OCI-LY7 (cell line): ENCODE results near the gene LRRC1. TPM values are rescaled to one million over a fixed set of nuclear protein-coding genes. Genes with fewer than 3 reads are reported as not detected.

Experiments used
- BruUV-seq: library from RNA; stranded (reverse); fragments of 400-500 nt; replicated peaks from 2 replicates; lab custom pipeline; 2021; lab: Mats Ljungman, UMichigan
- CTCF ChIA-PET: fragments of 300-600 bp; sonication (Branson Sonifier 250); formaldehyde crosslinking; loops from one replicate; lab custom pipeline; 2022; ENCODE audit warnings: antibody characterized with exemption; ENCODE audit not compliant: unreplicated experiment; lab: Charles Lee
- POLR2A ChIA-PET: fragments of 300-600 bp; sonication (Branson Sonifier 250); formaldehyde crosslinking; loops from one replicate; lab custom pipeline; 2022; ENCODE audit warnings: antibody characterized with exemption; lab: Charles Lee
- DNase-seq: peaks from one replicate; pipeline ENCODE4 v3.0.0-alpha.2; 2015; ENCODE audit warnings: low spot score
- H2AFZ ChIP-seq: fragments of 200-600 bp; sonication (generic), shearing (Covaris generic); 2 replicates; pipeline ENCODE4 v1.6.1; 2014; ENCODE audit warnings: mild to moderate bottlenecking, antibody characterized with exemption, low read length, moderate library complexity
- H3K27ac ChIP-seq: fragments of 200-600 bp; sonication (generic); 2 replicates; pipeline ENCODE4 v1.5.1; 2014; ENCODE audit warnings: mixed run types, low read depth, mild to moderate bottlenecking, moderate library complexity, low read length, inconsistent platforms; ENCODE audit not compliant: poor library complexity, severe bottlenecking
- H3K36me3 ChIP-seq: fragments of 200-600 bp; sonication (generic); 2 replicates; pipeline ENCODE4 v1.6.1; 2014; ENCODE audit warnings: mild to moderate bottlenecking, antibody characterized with exemption, low read length, moderate library complexity, mixed read lengths; ENCODE audit not compliant: insufficient read depth
- H3K4me1 ChIP-seq: fragments of 200-600 bp; sonication (generic); 2 replicates; pipeline ENCODE4 v1.5.1; 2014; ENCODE audit warnings: mild to moderate bottlenecking, low read length; ENCODE audit not compliant: insufficient read depth, poor library complexity, severe bottlenecking
- H3K4me2 ChIP-seq: fragments of 200-600 bp; sonication (generic); 2 replicates; pipeline ENCODE4 v1.6.1; 2014; ENCODE audit warnings: mild to moderate bottlenecking, low read length
- H3K4me3 ChIP-seq: fragments of 200-600 bp; sonication (generic); 2 replicates; pipeline ENCODE4 v1.5.1; 2014; ENCODE audit warnings: mild to moderate bottlenecking, low read depth, low read length; ENCODE audit not compliant: poor library complexity, severe bottlenecking
- H3K79me2 ChIP-seq: fragments of 200-600 bp; sonication (generic); 2 replicates; pipeline ENCODE4 v1.6.1; 2016; ENCODE audit warnings: low read depth, mild to moderate bottlenecking, low read length, moderate library complexity, mixed read lengths; ENCODE audit not compliant: insufficient read depth
- H3K9me2 ChIP-seq: fragments of 200-600 bp; sonication (generic); 2 replicates; pipeline ENCODE4 v1.6.1; 2016; ENCODE audit warnings: mild to moderate bottlenecking, low read length, mixed read lengths; ENCODE audit not compliant: insufficient read depth
- H3K9me3 ChIP-seq: fragments of 200-600 bp; sonication (generic); 2 replicates; pipeline ENCODE4 v1.6.1; 2014; ENCODE audit warnings: mild to moderate bottlenecking, mixed run types, low read length, mixed read lengths
- H4K20me1 ChIP-seq: fragments of 200-600 bp; sonication (generic); 2 replicates; pipeline ENCODE4 v1.6.1; 2014; ENCODE audit warnings: mild to moderate bottlenecking, antibody characterized with exemption, low read length, moderate library complexity, mixed read lengths; ENCODE audit not compliant: insufficient read depth
- EZH2phosphoT487 ChIP-seq: fragments of 200-600 bp; sonication (generic); IDR thresholded peaks from 2 replicates; pipeline ENCODE4 v1.6.1; 2018; ENCODE audit warnings: low read depth, borderline replicate concordance, mild to moderate bottlenecking, mixed run types, antibody characterized with exemption, low read length, moderate library complexity, mixed read lengths
- intact Hi-C: fragments of 100-400 bp; cut with micrococcal nuclease; formaldehyde crosslinking; loops from one replicate; pipeline ENCODE4 v1.10.0; 2022; ENCODE audit not compliant: unreplicated experiment
- total RNA-seq, 2 experiments: library from RNA; depleted of rRNA in 1 of 2; stranded (reverse); fragments of >200 nt in 1 of 2; shearing (Covaris generic) in 1 of 2; gene quantifications; 2 replicates each; pipeline ENCODE4 v1.2.3, GENCODE V29; 2014 to 2022
- TF ChIP-seq, protein P1 (sequence below): fragments of 200-600 bp; sonication (generic); conservative IDR thresholded peaks from 2 replicates; pipeline ENCODE4 v1.5.1; 2014; ENCODE audit warnings: mild to moderate bottlenecking, antibody characterized with exemption, low read length, moderate library complexity, mixed read lengths

LRRC1 gene
- total RNA-seq, 2 experiments from 2014 or later: 8.2 to 8.4 TPM

DNA sequence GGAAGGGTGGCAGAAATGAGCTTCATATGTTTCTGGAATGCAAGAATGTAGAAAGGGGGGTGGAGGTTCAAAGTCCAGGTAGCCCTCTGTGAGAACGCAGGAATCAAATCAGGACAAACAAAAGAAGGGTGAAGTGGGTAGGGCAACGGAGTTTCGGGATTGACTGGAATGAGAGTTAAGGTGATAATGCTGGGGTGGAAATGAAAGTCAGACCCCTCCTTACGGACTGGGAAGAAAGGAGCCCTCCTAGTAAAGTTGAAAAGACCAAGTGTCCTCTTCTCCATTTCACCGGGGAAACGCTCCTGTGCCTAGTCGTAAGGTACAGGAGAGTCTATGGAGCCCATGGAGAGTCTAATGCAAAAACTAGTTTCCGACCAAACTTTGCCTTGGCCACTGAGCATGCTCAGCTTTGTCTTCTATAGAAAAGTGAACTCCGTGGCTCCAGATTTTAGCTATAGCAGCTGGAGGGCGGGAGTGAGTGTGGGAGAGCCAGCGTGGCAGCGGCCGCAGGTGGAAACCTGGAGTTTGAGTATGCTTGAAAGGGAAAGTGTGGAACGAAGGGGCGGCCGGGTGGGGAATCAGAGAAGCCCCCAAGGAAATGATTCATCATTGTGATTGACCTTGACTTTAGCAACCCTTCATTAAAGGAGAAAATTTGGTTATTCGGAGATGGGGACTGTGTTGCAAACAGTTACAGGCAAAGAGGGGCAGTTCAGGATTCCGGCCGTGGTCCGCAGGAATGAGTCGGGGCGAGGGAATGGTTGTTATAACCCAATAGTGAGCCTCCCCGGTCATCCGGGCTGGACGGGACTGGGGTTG, 1.3 kb upstream of the LRRC1 start:
- ChIA-PET CTCF (no interaction called here), POLR2A (interaction anchor here (0.6 to 2.1 kb wide), 12 partner anchors 8 to 870 kb away, joined by 3 to 11 read pairs (median 3); no protein-coding TSS in a partner anchor)
- Histone ChIP-seq H3K36me3 (no peaks in the 10 kb centered on the region), H3K4me1 (peaks cover 24% of the 10 kb centered on the region), H4K20me1 (no peaks in the 10 kb centered on the region), H3K79me2 (no peaks in the 10 kb centered on the region; the same call in 1 of the 2 replicates), H3K4me2 (peak overlapping the region; percentile 97), H3K9me2 (no peaks in the 10 kb centered on the region), H2AFZ (peak overlapping the region; percentile 99), H3K4me3 (peak overlapping the region; percentile 84), H3K27ac (peak overlapping the region; percentile 70), H3K9me3 (peaks cover 7% of the 10 kb centered on the region; the same call in 1 of the 2 replicates)
- no peak for TF ChIP-seq EZH2phosphoT487
- TF ChIP-seq, protein P1, sequence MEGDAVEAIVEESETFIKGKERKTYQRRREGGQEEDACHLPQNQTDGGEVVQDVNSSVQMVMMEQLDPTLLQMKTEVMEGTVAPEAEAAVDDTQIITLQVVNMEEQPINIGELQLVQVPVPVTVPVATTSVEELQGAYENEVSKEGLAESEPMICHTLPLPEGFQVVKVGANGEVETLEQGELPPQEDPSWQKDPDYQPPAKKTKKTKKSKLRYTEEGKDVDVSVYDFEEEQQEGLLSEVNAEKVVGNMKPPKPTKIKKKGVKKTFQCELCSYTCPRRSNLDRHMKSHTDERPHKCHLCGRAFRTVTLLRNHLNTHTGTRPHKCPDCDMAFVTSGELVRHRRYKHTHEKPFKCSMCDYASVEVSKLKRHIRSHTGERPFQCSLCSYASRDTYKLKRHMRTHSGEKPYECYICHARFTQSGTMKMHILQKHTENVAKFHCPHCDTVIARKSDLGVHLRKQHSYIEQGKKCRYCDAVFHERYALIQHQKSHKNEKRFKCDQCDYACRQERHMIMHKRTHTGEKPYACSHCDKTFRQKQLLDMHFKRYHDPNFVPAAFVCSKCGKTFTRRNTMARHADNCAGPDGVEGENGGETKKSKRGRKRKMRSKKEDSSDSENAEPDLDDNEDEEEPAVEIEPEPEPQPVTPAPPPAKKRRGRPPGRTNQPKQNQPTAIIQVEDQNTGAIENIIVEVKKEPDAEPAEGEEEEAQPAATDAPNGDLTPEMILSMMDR: no peak
- BruUV-seq: no TSS peak
- peak; percentile 82 for DNase-seq
- intact Hi-C loops: loop anchor here (1.0 to 5.0 kb wide), 3 partner anchors 164 to 729 kb away; partner anchors contain the start of genes FBXO9 and GCLC

DNA sequence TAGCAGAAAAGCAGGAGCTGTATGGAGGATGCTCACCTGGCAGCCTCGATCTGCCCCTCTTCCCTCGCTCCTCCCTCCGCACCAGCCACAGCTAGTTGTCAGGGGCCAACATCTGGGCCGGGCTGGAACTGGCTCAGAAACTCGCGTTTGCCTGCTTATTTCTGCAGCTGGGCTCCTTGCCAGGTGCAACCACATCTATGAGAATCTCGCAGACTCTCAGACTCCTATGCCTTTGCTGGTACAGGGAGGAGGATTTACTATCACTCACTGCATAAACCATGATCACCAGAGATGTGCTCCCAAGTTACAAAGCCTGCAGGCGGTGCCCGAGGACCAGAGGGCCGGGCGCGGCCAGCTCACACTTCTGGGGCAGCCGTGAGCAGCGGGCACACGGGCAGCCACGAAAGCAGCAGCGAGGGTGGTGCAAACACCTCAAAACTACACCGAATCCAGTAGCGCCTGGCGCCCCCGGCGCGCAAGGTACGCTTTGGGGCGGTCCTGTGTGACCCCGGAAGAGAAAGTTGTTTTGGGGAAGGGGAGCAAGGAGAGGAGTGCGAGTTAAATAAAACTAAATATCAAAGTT, 577 bp upstream of the LRRC1 start:
- intact Hi-C loops: loop anchor here (1.0 to 5.0 kb wide), 3 partner anchors 163 to 729 kb away; partner anchors contain the start of genes FBXO9 and GCLC
- peaks cover 24% of the 10 kb centered on the region for H3K4me1 ChIP-seq
- TSS peak; percentile 64 for BruUV-seq
- H3K79me2 ChIP-seq: no peaks in the 10 kb centered on the region; the same call in 1 of the 2 replicates
- peaks cover under 1% of the 10 kb centered on the region; the same call in 1 of the 2 replicates for H3K9me3 ChIP-seq
- ChIA-PET CTCF (no interaction called here), POLR2A (interaction anchor here (0.6 to 2.1 kb wide), 10 partner anchors 10 to 870 kb away, joined by 3 to 11 read pairs (median 4); no protein-coding TSS in a partner anchor)
- no peaks in the 10 kb centered on the region for H3K36me3 ChIP-seq
- H3K27ac ChIP-seq: peak overlapping the region; percentile 70
- TF ChIP-seq EZH2phosphoT487: no peak
- TF ChIP-seq, protein P1: peak; percentile 34; the same call in 1 of the 2 replicates
- no peaks in the 10 kb centered on the region for H3K9me2 ChIP-seq
- H2AFZ ChIP-seq: peak overlapping the region; percentile 99
- peak overlapping the region; percentile 97 for H3K4me2 ChIP-seq
- H3K4me3 ChIP-seq: peak overlapping the region; percentile 84
- DNase-seq: peak; percentile 81
- H4K20me1 ChIP-seq: 0 out of 2 replicates have a peak, but pooled peaks cover 2% of the 10 kb centered on the region
